Right ventricle myocardium inferior (tissue), 1 donor: ENCODE measurements around the gene C1QTNF8. TPM values are rescaled to one million over a fixed set of nuclear protein-coding genes. Genes with fewer than 3 reads are reported as not detected.

ENCODE experiments used
- ATAC-seq: fragments of 200-7000 bp; cut with Tn5 transposase; one replicate; pipeline ENCODE4 v1.9.1; 2020; ENCODE audit warnings: mild to moderate bottlenecking, moderate library complexity
- DNase-seq: peaks from one replicate; pipeline ENCODE4 v3.0.0; 2021; ENCODE audit errors: missing footprints
- intact Hi-C: fragments of 100-400 bp; cut with DNase I; formaldehyde crosslinking; loops from one replicate; pipeline ENCODE4 v1.11.0; 2022
- total RNA-seq: library from RNA; stranded (reverse); fragmentation: NEBNext Ultra II Directional; extraction: Animal tissue kit (Norgen Biotek cat#: 25700); gene quantifications from one replicate; pipeline ENCODE4 v1.2.1, GENCODE V29; 2021
- donor health status: DM: no; HTN: yes; CAD: no; lungs with severe emphysema.

The C1QTNF8 gene
- total RNA-seq, 1 donor from 2014 or later: 0.19 TPM

- no peak for ATAC-seq
- intact Hi-C loops: no loop called here
Observed at GRCh38 chr16:1082952-1083675, 12.9 kb downstream of the C1QTNF8 start.

GRCh38 chr16:1082266-1082951 is 13.6 kb downstream of the C1QTNF8 start:
- no peak for ATAC-seq
- intact Hi-C loops: no loop called here

More at GRCh38 chr16:1082952-1083675, 12.9 kb downstream of the C1QTNF8 start:
- DNase-seq: no peak

GRCh38 chr16:1081734-1082265 is 14.2 kb downstream of the C1QTNF8 start:
- ATAC-seq (no peak), DNase-seq (no peak)
- intact Hi-C loops: no loop called here

More at GRCh38 chr16:1082266-1082951, 13.6 kb downstream of the C1QTNF8 start:
- no peak for DNase-seq

GRCh38 chr16:1080801-1081733 is 15.0 kb downstream of the C1QTNF8 start:
- no peak for DNase-seq
- ATAC-seq: no peak
- intact Hi-C loops: no loop called here

- intact Hi-C loops: no loop called here
- ATAC-seq (no peak), DNase-seq (no peak)
Observed at GRCh38 chr16:1079786-1080525, 16.1 kb downstream of the C1QTNF8 start.

- intact Hi-C loops: no loop called here
- no peak for DNase-seq
- no peak for ATAC-seq
Observed at GRCh38 chr16:1079341-1079740, 16.7 kb downstream of the C1QTNF8 start.

GRCh38 chr16:1078579-1079021 is 17.4 kb downstream of the C1QTNF8 start:
- intact Hi-C loops: no loop called here
- ATAC-seq: no peak
- DNase-seq: no peak

- intact Hi-C loops: no loop called here
- DNase-seq (no peak), ATAC-seq (no peak)
Observed at GRCh38 chr16:1077877-1078578, 18.0 kb downstream of the C1QTNF8 start.

GRCh38 chr16:1076801-1077576 is 19.1 kb downstream of the C1QTNF8 start:
- intact Hi-C loops: no loop called here
- no peak for ATAC-seq
- no peak for DNase-seq

- intact Hi-C loops: loop anchor here (2.0 kb wide), 1 partner anchor 21 kb away; the partner anchor contains the start of gene C1QTNF8
- DNase-seq: no peak
- ATAC-seq: no peak
Observed at GRCh38 chr16:1075546-1075945, 20.5 kb downstream of the C1QTNF8 start.

- ATAC-seq (no peak), DNase-seq (no peak)
- intact Hi-C loops: loop anchor here (2.0 kb wide), 1 partner anchor 22 kb away; the partner anchor contains the start of gene C1QTNF8
Observed at GRCh38 chr16:1074379-1074649, 21.7 kb downstream of the C1QTNF8 start.

GRCh38 chr16:1073566-1074378 is 22.3 kb downstream of the C1QTNF8 start:
- ATAC-seq (peak; percentile 67), DNase-seq (no peak)
- intact Hi-C loops: loop anchor here (2.0 kb wide), 2 partner anchors 17 to 23 kb away; partner anchors contain the start of gene C1QTNF8

GRCh38 chr16:1073262-1073558 is 22.8 kb downstream of the C1QTNF8 start:
- intact Hi-C loops: loop anchor here (2.0 kb wide), 1 partner anchor 18 kb away; no protein-coding TSS in a partner anchor
- DNase-seq (no peak), ATAC-seq (no peak)

- DNase-seq (no peak), ATAC-seq (peak; percentile 12)
- intact Hi-C loops: loop anchor here (2.0 kb wide), 1 partner anchor 18 kb away; no protein-coding TSS in a partner anchor
Observed at GRCh38 chr16:1072526-1073261, 23.4 kb downstream of the C1QTNF8 start, which contains the start of gene SSTR5. SSTR5 (plus strand) TSS chr16:1072747; CDS start chr16:1078869, 6,122 bp downstream.

GRCh38 chr16:1071561-1072225 is 24.4 kb downstream of the C1QTNF8 start:
- no peak for DNase-seq
- ATAC-seq: no peak
- intact Hi-C loops: loop anchor here (2.0 kb wide), 1 partner anchor 19 kb away; no protein-coding TSS in a partner anchor
